ENCODE results near the gene NEMP1. TPM values are rescaled to one million over a fixed set of nuclear protein-coding genes. Genes with fewer than 3 reads are reported as not detected.

The NEMP1 gene
- total and polyA plus RNA-seq, 10 of the 15 experiments (the other 5 are each of a cell fraction or from before 2014, with no cell fraction given), result 4.0 to 45.9 (median 19.8) TPM

DNA sequence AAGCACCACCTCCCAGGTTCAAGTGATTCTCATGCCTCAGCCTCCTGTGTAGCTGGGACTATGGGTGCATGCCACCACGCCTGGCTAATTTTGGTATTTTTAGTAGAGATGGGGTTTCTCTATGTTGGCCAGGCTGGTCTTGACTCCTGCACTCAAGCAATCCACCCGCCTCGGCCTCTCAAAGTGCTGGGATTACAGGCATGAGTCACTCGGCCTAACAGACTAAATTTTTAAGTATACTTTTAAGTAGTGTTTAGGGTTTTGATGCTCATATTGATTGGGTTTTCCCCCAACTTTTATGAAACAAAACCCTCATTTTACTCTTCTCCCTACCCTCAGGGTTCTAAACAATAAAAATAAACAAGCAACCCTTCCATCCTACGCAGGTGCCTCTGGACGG lies 34.1 kb downstream of the NEMP1 start (continued):
- TF ChIP-seq TBL1XR1 (IDR thresholded peaks at IDR 0.05; ENCODE audit: low read depth, low read length) (no peak), YBX1 (IDR thresholded peaks at IDR 0.05) (no peak), CBFB (IDR thresholded peaks at IDR 0.05; ENCODE audit: low read depth) (no peak), ASH2L (IDR thresholded peaks at IDR 0.05; ENCODE audit: borderline replicate concordance, low read depth) (no peak), HCFC1 (IDR thresholded peaks at IDR 0.05; ENCODE audit: low read length) (no peak)
- TF ChIP-seq, protein P1, sequence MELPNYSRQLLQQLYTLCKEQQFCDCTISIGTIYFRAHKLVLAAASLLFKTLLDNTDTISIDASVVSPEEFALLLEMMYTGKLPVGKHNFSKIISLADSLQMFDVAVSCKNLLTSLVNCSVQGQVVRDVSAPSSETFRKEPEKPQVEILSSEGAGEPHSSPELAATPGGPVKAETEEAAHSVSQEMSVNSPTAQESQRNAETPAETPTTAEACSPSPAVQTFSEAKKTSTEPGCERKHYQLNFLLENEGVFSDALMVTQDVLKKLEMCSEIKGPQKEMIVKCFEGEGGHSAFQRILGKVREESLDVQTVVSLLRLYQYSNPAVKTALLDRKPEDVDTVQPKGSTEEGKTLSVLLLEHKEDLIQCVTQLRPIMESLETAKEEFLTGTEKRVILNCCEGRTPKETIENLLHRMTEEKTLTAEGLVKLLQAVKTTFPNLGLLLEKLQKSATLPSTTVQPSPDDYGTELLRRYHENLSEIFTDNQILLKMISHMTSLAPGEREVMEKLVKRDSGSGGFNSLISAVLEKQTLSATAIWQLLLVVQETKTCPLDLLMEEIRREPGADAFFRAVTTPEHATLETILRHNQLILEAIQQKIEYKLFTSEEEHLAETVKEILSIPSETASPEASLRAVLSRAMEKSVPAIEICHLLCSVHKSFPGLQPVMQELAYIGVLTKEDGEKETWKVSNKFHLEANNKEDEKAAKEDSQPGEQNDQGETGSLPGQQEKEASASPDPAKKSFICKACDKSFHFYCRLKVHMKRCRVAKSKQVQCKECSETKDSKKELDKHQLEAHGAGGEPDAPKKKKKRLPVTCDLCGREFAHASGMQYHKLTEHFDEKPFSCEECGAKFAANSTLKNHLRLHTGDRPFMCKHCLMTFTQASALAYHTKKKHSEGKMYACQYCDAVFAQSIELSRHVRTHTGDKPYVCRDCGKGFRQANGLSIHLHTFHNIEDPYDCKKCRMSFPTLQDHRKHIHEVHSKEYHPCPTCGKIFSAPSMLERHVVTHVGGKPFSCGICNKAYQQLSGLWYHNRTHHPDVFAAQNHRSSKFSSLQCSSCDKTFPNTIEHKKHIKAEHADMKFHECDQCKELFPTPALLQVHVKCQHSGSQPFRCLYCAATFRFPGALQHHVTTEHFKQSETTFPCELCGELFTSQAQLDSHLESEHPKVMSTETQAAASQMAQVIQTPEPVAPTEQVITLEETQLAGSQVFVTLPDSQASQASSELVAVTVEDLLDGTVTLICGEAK (IDR thresholded peaks at IDR 0.05; ENCODE audit: borderline replicate concordance), result no peak
- TF ChIP-seq, protein P2, sequence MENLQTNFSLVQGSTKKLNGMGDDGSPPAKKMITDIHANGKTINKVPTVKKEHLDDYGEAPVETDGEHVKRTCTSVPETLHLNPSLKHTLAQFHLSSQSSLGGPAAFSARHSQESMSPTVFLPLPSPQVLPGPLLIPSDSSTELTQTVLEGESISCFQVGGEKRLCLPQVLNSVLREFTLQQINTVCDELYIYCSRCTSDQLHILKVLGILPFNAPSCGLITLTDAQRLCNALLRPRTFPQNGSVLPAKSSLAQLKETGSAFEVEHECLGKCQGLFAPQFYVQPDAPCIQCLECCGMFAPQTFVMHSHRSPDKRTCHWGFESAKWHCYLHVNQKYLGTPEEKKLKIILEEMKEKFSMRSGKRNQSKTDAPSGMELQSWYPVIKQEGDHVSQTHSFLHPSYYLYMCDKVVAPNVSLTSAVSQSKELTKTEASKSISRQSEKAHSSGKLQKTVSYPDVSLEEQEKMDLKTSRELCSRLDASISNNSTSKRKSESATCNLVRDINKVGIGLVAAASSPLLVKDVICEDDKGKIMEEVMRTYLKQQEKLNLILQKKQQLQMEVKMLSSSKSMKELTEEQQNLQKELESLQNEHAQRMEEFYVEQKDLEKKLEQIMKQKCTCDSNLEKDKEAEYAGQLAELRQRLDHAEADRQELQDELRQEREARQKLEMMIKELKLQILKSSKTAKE (IDR thresholded peaks at IDR 0.05; ENCODE audit: low read depth, poor library complexity, severe bottlenecking), result no peak

DNA sequence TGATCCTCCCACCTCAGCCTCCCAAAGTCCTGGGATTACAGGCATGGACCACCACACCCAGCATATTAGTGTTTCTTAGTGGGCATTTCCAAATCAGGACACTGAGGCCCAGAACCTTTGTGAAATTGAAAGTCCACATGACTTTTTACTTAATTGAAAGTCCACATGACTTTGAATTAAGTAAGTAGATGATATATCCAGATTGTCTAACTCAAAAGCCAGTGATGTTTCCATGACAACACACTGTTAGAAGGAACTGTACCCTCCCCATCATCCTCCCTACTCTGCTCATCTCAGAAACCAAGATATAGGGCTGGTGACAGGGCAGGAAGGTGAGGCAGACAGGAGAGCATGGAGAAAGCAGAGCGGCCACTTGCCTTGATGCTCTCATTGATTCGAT lies 35.9 kb downstream of the NEMP1 start:
- in situ Hi-C loops (cut with MboI), result no loop called here
- Histone ChIP-seq H3K4me2 (ENCODE audit: control insufficient read depth, insufficient read depth) (no peak overlapping the region), H3K27me3 (replicated peaks in 1 of 2; ENCODE audit: control insufficient read depth in 2 of 2, insufficient read depth in 2 of 2, low read length in 1 of 2) (no peaks in the 10 kb centered on the region; a peak in 1 of 4 replicates), H3K36me3 (ENCODE audit: control insufficient read depth in 2 of 2, insufficient read depth in 2 of 2, low read length in 1 of 2) (no peaks in the 10 kb centered on the region), H3K4me3 (no peak overlapping the region), H3K27ac (ENCODE audit: control insufficient read depth, insufficient read depth) (no peak overlapping the region), H3K4me1 (ENCODE audit: control insufficient read depth, insufficient read depth, low read length) (peaks cover 10% of the 10 kb centered on the region), H3K9ac (ENCODE audit: control insufficient read depth, insufficient read depth, low read length) (no peak overlapping the region), H4K20me1 (ENCODE audit: control insufficient read depth, insufficient read depth) (no peaks in the 10 kb centered on the region), H3K9me3 (replicated peaks; ENCODE audit: control insufficient read depth, insufficient read depth, low read length) (no peaks in the 10 kb centered on the region; the same call in 2 of the 3 replicates), H2AFZ (ENCODE audit: control insufficient read depth, low read depth, low read length) (no peak overlapping the region), H3K79me2 (ENCODE audit: control insufficient read depth, insufficient read depth, low read length) (no peaks in the 10 kb centered on the region)
- ATAC-seq (no peak), FAIRE-seq (no peak), DNase-seq (ENCODE audit: low read depth, low spot score) (no peak)
- ChIA-PET RAD21 (ENCODE audit: unreplicated experiment) (no interaction called here), CTCF (interaction anchor here (0.6 kb wide), 1 partner anchor 276 kb away, joined by 3 read pairs; no protein-coding TSS in a partner anchor), POLR2A (no interaction called here), SMC1A (ENCODE audit: uncharacterized antibody, unreplicated experiment) (no interaction called here)
- BruUV-seq (replicated peaks), result no TSS peak
- intact Hi-C loops (cut with micrococcal nuclease; ENCODE audit: unreplicated experiment), result no loop called here
- 44% methylated on average over 2 of the region's 2 CpGs for WGBS (ENCODE audit: insufficient coverage, insufficient replicate concordance, low lambda C conversion rate, missing lambda C conversion rate)
- no peak for TF ChIP-seq CBX3 (IDR thresholded peaks at IDR 0.05; ENCODE audit: borderline replicate concordance, low read depth)
- no peak for TF ChIP-seq NBN (IDR thresholded peaks at IDR 0.05)
- no peak for TF ChIP-seq BHLHE40 (IDR thresholded peaks at IDR 0.05; ENCODE audit: borderline replicate concordance in 1 of 2, low read depth in 2 of 2, low read length in 1 of 2)
- no peak for TF ChIP-seq ZBTB33 (IDR thresholded peaks at IDR 0.05)
- TF ChIP-seq CEBPB (IDR thresholded peaks at IDR 0.05; ENCODE audit: borderline replicate concordance in 1 of 2, low read depth in 2 of 2, low read length in 2 of 2), result no peak
- TF ChIP-seq TAF1 (IDR thresholded peaks at IDR 0.05; ENCODE audit: borderline replicate concordance, low read depth, low read length), result no peak
- no peak for TF ChIP-seq SIN3A (IDR thresholded peaks at IDR 0.05; ENCODE audit: low read depth, low read length)
- no peak for TF ChIP-seq YBX1 (IDR thresholded peaks at IDR 0.05)
